HepG2 (cell line): ENCODE results near the gene TRANK1. TPM values are rescaled to one million over a fixed set of nuclear protein-coding genes. Genes with fewer than 3 reads are reported as not detected.

Source experiments
- ATAC-seq: fragments of 200-7000 bp; cut with Tn5 transposase; 3 replicates; pipeline ENCODE4 v1.9.1; 2020; ENCODE audit warnings: mild to moderate bottlenecking, moderate library complexity
- BruUV-seq: library from RNA; stranded (reverse); fragments of 400-500 nt; replicated peaks from 2 replicates; lab custom pipeline; 2021; lab: Mats Ljungman, UMichigan
- CTCF ChIA-PET: fragments of 300-600 bp; formaldehyde crosslinking; extraction: SDS; loops from one replicate; lab custom pipeline; 2021; ENCODE audit warnings: low total read pairs, inconsistent platforms, low intra/inter-chr PET ratio; lab: Yijun Ruan, JAX
- POLR2A ChIA-PET: fragments of 350-600 bp; sonication (Branson Sonifier 250); formaldehyde crosslinking; loops from one replicate; lab custom pipeline; 2020; ENCODE audit warnings: antibody characterized with exemption, inconsistent platforms; lab: Yijun Ruan, JAX
- DNase-seq: peaks from one replicate; pipeline ENCODE4 v3.0.0-alpha.2; 2015; ENCODE audit warnings: low spot score
- FAIRE-seq: peaks from 3 replicates; lab custom pipeline; 2011; peaks lifted over from hg19 to GRCh38; lab: Jason Lieb, UNC
- H2AFZ ChIP-seq: one replicate; pipeline ENCODE4 v1.6.1; 2011; ENCODE audit warnings: low read length, inconsistent platforms
- H3K27ac ChIP-seq: fragments of 300-600 bp; 3 replicates; pipeline ENCODE4 v1.8.0; 2011; ENCODE audit warnings: mixed run types, mild to moderate bottlenecking, mixed read lengths, low read length, inconsistent platforms; ENCODE audit not compliant: insufficient read depth; ENCODE audit errors: extremely low read length
- H3K27me3 ChIP-seq, 2 experiments: fragments of 200-600 bp in 1 of 2; 2 replicates in 1 of 2; 3 replicates in 1 of 2; pipeline versions ENCODE4 v1.6.0 to v1.8.0; 2011; ENCODE audit warnings: low read length in 2 of 2, mild to moderate bottlenecking in 2 of 2, moderate library complexity in 2 of 2, inconsistent platforms in 1 of 2; ENCODE audit not compliant: insufficient read depth in 2 of 2, control insufficient read depth in 1 of 2
- H3K36me3 ChIP-seq, 2 experiments: fragments of 200-600 bp in 1 of 2; replicated peaks in 1 of 2; 2 replicates in 1 of 2; 3 replicates in 1 of 2; pipeline versions ENCODE4 v1.5.1 to v1.8.0; 2011; ENCODE audit warnings: low read length in 2 of 2, inconsistent platforms in 1 of 2; ENCODE audit not compliant: insufficient read depth in 2 of 2, control insufficient read depth in 1 of 2
- H3K4me1 ChIP-seq: 2 replicates; pipeline ENCODE4 v1.5.1; 2012; ENCODE audit warnings: low read length, inconsistent platforms; ENCODE audit not compliant: insufficient read depth
- H3K4me2 ChIP-seq: 2 replicates; pipeline ENCODE4 v1.6.0; 2011; ENCODE audit warnings: low read depth, low read length, inconsistent platforms
- H3K4me3 ChIP-seq, 3 experiments: fragments of 200-600 bp in 1 of 3; sonication (generic), shearing (Covaris generic) in 1 of 3; replicated peaks in 1 of 3; 2 replicates each; pipeline ENCODE4 v1.5.1; 2011 to 2016; ENCODE audit warnings: low read length in 3 of 3, inconsistent platforms in 2 of 3, low read depth in 2 of 3, mild to moderate bottlenecking in 2 of 3, control low read depth in 1 of 3, mixed read lengths in 1 of 3; ENCODE audit not compliant: insufficient read depth in 1 of 3
- H3K79me2 ChIP-seq: one replicate; pipeline ENCODE4 v1.6.1; 2011; ENCODE audit warnings: low read length, inconsistent platforms; ENCODE audit not compliant: insufficient read depth
- H3K9ac ChIP-seq: 2 replicates; pipeline ENCODE4 v1.6.0; 2011; ENCODE audit warnings: mild to moderate bottlenecking, low read depth, low read length, inconsistent platforms; ENCODE audit not compliant: insufficient read depth
- H3K9me3 ChIP-seq: 2 replicates; pipeline ENCODE4 v1.5.1; 2012; ENCODE audit warnings: mild to moderate bottlenecking, low read length
- H4K20me1 ChIP-seq: 2 replicates; pipeline ENCODE4 v1.6.0; 2011; ENCODE audit warnings: inconsistent platforms, mild to moderate bottlenecking, low read length, moderate library complexity; ENCODE audit not compliant: insufficient read depth
- FOSL2 ChIP-seq: sonication (generic); formaldehyde crosslinking; IDR thresholded peaks from 2 replicates; pipeline ENCODE4 v1.4.0; 2020; ENCODE audit warnings: missing genetic modification reagents
- HNRNPL ChIP-seq: fragments of 200-400 bp; formaldehyde crosslinking; IDR thresholded peaks from 2 replicates; pipeline ENCODE4 v1.6.1; 2017; ENCODE audit warnings: mild to moderate bottlenecking, low read depth, low read length
- NFE2L1 ChIP-seq: sonication (generic); formaldehyde crosslinking; IDR thresholded peaks from 2 replicates; pipeline ENCODE4 v1.4.0; 2020; ENCODE audit warnings: missing genetic modification reagents, mild to moderate bottlenecking, borderline replicate concordance
- RBM22 ChIP-seq: fragments of 200-400 bp; formaldehyde crosslinking; optimal IDR thresholded peaks from 2 replicates; pipeline ENCODE3; 2017; ENCODE audit warnings: mild to moderate bottlenecking, low read length, moderate library complexity
- SP1 ChIP-seq, 2 experiments: fragments of 450-650 bp in 1 of 2; sonication (generic) in 1 of 2; formaldehyde crosslinking in 1 of 2; IDR thresholded peaks; 2 replicates each; pipeline versions ENCODE4 v1.4.0 to v1.6.1; 2016 to 2020; ENCODE audit warnings: missing genetic modification reagents in 1 of 2
- ZBTB38 ChIP-seq: sonication (generic); formaldehyde crosslinking; IDR thresholded peaks from 2 replicates; pipeline ENCODE4 v1.5.1; 2020; ENCODE audit warnings: mild to moderate bottlenecking, missing genetic modification reagents
- ZBTB7A ChIP-seq: sonication (generic); formaldehyde crosslinking; IDR thresholded peaks from 2 replicates; pipeline ENCODE4 v1.8.0; 2022; ENCODE audit warnings: mild to moderate bottlenecking, missing genetic modification reagents
- ZNF264 ChIP-seq: sonication (generic); formaldehyde crosslinking; IDR thresholded peaks from 2 replicates; pipeline ENCODE4 v1.4.0; 2020; ENCODE audit warnings: missing genetic modification reagents
- ZNF563 ChIP-seq: sonication (generic); formaldehyde crosslinking; IDR thresholded peaks from 2 replicates; pipeline ENCODE4 v1.8.0; 2022; ENCODE audit warnings: mild to moderate bottlenecking, moderate library complexity, missing genetic modification reagents
- WGBS: methylation state at CpG from one replicate; pipeline ENCODE4 v1.1.6; 2017; ENCODE audit warnings: low lambda C conversion rate; 5-methylcytosine and 5-hydroxymethylcytosine counted together
- in situ Hi-C: cut with HindIII; loops from 2 replicates; pipeline ENCODE4 v1.10.0; 2017; ENCODE audit warnings: low pct_unique_long_range_greater_than_20kb; ENCODE audit not compliant: extremely low pct_ligation_motif_present
- intact Hi-C: fragments of 100-400 bp; cut with micrococcal nuclease; formaldehyde crosslinking; loops from one replicate; pipeline ENCODE4 v1.10.0; 2022; ENCODE audit not compliant: unreplicated experiment
- polyA plus RNA-seq, 8 experiments: library from polyadenylated mRNA; depleted of rRNA in 3 of 8; stranded (reverse) in 7 of 8; unstranded in 1 of 8; fragments of >200 nt; fragmentation: Illumina TruSeq in 4 of 8; extraction: Trizol in 4 of 8; gene quantifications; 2 replicates each; pipeline versions ENCODE4 v1.2.1 to v1.2.3, GENCODE V29; 2011 to 2016; ENCODE audit warnings: low read depth in 4 of 8, missing spikeins in 1 of 8, mixed read lengths in 1 of 8; ENCODE audit not compliant: insufficient read depth in 1 of 8
- total RNA-seq, 5 experiments: library from RNA; depleted of rRNA; stranded (reverse); fragments of >200 nt; fragmentation: Illumina TruSeq; extraction: Trizol; gene quantifications; 2 replicates each; pipeline ENCODE4 v1.2.3, GENCODE V29; 2016; ENCODE audit warnings: low read depth in 1 of 5
- TF ChIP-seq, protein P1 (sequence below): sonication (generic); formaldehyde crosslinking; IDR thresholded peaks from 2 replicates; pipeline ENCODE4 v1.4.0; 2020; ENCODE audit warnings: missing genetic modification reagents
- TF ChIP-seq, protein P2 (sequence below): sonication (generic); formaldehyde crosslinking; IDR thresholded peaks from 2 replicates; pipeline ENCODE4 v1.9.0; 2021; ENCODE audit warnings: missing genetic modification reagents, borderline replicate concordance

TRANK1 gene
- total and polyA plus RNA-seq, 2 of the 13 experiments (the other 11 are each of a cell fraction or from before 2014, with no cell fraction given) = 0.13 to 0.32 TPM

DNA sequence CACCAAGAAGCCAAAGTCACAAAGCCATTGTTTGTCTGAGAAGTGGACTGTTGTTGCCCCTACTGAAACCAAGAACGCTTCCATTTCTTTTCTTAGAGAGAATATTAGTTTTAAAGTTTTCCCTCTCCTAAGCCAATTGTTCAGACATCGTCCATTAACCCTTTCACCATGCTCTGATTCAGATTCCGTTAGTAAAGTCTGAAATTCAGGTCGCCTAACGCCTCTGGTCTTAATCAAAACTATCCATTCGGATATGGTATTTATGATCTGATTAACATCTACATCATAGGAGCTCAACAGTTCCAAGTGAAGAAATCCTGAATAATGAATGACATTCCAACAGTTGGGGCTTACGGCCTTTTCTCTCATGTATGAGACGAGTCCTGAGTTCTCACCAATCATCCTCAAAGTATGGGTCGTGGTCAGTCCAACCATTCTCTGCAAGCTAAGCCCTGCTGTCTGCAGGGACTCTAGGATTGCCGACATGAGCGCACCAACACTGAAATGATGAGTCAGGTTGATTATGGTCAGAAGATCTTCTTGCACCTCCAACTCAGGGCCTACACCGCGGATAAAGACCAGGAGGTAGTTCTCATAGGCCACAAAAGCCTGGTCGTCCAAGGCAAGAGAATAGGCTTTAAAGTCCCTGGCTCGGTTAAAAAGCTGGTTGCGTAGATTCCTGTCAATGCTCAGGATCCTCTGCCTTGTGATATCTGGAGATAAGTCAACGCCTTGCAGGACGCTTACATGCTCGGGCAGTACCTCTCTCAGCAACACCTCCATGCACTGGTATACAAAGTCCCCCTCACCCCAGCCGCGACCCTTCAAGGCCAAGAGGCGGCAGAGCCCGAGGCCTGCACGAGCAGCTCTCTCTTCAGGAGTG lies 47.3 kb upstream of the TRANK1 start (continued):
- no peak for TF ChIP-seq SP1 (IDR thresholded peaks at IDR 0.05)
- TF ChIP-seq SP1 (CRISPR knock-in tag; IDR thresholded peaks at IDR 0.05) = no peak
- TF ChIP-seq ZBTB7A (CRISPR knock-in tag) = no peak; the same call in 1 of the 2 replicates
- 0 out of 2 replicates have a peak, but pooled peaks have one; percentile 8 for TF ChIP-seq FOSL2 (CRISPR knock-in tag)

- peak overlapping the region; percentile 96 for H3K27ac ChIP-seq
- no peaks in the 10 kb centered on the region; a peak in 1 of 5 replicates for H3K27me3 ChIP-seq
- peaks cover 47% of the 10 kb centered on the region for H3K4me1 ChIP-seq
- H3K36me3 ChIP-seq = peaks cover 0 to 17% of the 10 kb centered on the region in 2 experiments; a peak in 3 of 5 replicates
- no peak overlapping the region for H2AFZ ChIP-seq
- in situ Hi-C loops = no loop called here
- H3K4me2 ChIP-seq = peak overlapping the region; percentile 88
- ChIA-PET CTCF (no interaction called here), POLR2A (no interaction called here)
- ATAC-seq = no peak
- peak overlapping the region; percentile 97 for H3K9ac ChIP-seq
- no peak for DNase-seq
- no peak for TF ChIP-seq RBM22
- no peak for TF ChIP-seq HNRNPL
- TF ChIP-seq ZNF563 = no peak
- TF ChIP-seq, protein P1, sequence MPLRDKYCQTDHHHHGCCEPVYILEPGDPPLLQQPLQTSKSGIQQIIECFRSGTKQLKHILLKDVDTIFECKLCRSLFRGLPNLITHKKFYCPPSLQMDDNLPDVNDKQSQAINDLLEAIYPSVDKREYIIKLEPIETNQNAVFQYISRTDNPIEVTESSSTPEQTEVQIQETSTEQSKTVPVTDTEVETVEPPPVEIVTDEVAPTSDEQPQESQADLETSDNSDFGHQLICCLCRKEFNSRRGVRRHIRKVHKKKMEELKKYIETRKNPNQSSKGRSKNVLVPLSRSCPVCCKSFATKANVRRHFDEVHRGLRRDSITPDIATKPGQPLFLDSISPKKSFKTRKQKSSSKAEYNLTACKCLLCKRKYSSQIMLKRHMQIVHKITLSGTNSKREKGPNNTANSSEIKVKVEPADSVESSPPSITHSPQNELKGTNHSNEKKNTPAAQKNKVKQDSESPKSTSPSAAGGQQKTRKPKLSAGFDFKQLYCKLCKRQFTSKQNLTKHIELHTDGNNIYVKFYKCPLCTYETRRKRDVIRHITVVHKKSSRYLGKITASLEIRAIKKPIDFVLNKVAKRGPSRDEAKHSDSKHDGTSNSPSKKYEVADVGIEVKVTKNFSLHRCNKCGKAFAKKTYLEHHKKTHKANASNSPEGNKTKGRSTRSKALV (CRISPR knock-in tag) = no peak
- TF ChIP-seq ZNF264 (CRISPR knock-in tag) = no peak
- TF ChIP-seq, protein P2, sequence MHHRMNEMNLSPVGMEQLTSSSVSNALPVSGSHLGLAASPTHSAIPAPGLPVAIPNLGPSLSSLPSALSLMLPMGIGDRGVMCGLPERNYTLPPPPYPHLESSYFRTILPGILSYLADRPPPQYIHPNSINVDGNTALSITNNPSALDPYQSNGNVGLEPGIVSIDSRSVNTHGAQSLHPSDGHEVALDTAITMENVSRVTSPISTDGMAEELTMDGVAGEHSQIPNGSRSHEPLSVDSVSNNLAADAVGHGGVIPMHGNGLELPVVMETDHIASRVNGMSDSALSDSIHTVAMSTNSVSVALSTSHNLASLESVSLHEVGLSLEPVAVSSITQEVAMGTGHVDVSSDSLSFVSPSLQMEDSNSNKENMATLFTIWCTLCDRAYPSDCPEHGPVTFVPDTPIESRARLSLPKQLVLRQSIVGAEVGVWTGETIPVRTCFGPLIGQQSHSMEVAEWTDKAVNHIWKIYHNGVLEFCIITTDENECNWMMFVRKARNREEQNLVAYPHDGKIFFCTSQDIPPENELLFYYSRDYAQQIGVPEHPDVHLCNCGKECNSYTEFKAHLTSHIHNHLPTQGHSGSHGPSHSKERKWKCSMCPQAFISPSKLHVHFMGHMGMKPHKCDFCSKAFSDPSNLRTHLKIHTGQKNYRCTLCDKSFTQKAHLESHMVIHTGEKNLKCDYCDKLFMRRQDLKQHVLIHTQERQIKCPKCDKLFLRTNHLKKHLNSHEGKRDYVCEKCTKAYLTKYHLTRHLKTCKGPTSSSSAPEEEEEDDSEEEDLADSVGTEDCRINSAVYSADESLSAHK (CRISPR knock-in tag) = no peak
- no peak for TF ChIP-seq ZBTB38 (CRISPR knock-in tag)
- TF ChIP-seq NFE2L1 (CRISPR knock-in tag) = no peak
- H3K79me2 ChIP-seq = peaks cover 56% of the 10 kb centered on the region
- H4K20me1 ChIP-seq = peaks cover 20% of the 10 kb centered on the region
- no TSS peak for BruUV-seq
- H3K4me3 ChIP-seq = peak overlapping the region; percentile 72 to 89 (median 77)
- no peaks in the 10 kb centered on the region for H3K9me3 ChIP-seq
- intact Hi-C loops = no loop called here
- no peak for FAIRE-seq
- WGBS = 34% methylated on average over 3 of the region's 3 CpGs
These were observed 46.3 kb upstream of the TRANK1 start for GRCh38 chr3:36991147-36991546.
